WTC11 (cell line): ENCODE data around the gene IGFALS. TPM values are rescaled to one million over a fixed set of nuclear protein-coding genes. Genes with fewer than 3 reads are reported as not detected.

Source experiments
- ATAC-seq: fragments of 200-7000 bp; cut with Tn5 transposase; 2 replicates; pipeline ENCODE4 v1.10.0; 2021; ENCODE audit warnings: mild to moderate bottlenecking, moderate library complexity
- CTCF ChIA-PET: fragments of 300-600 bp; sonication (Branson Sonifier 250); formaldehyde crosslinking; loops from one replicate; lab custom pipeline; 2021; ENCODE audit warnings: antibody characterized with exemption; lab: Charles Lee
- POLR2A ChIA-PET: fragments of 350-600 bp; sonication (Branson Sonifier 250); formaldehyde crosslinking; loops from one replicate; lab custom pipeline; 2021; ENCODE audit warnings: antibody characterized with exemption; lab: Charles Lee
- DNase-seq: peaks from one replicate; pipeline ENCODE4 v3.0.0; 2021; ENCODE audit warnings: low spot score
- H3K27ac Mint-ChIP-seq: 2 replicates; pipeline ENCODE4 v1.8.0; 2021; ENCODE audit warnings: mixed read lengths
- H3K27me3 Mint-ChIP-seq: 2 replicates; pipeline ENCODE4 v1.8.0; 2021; ENCODE audit warnings: low read depth, mild to moderate bottlenecking, moderate library complexity, mixed read lengths
- H3K36me3 Mint-ChIP-seq: 2 replicates; pipeline ENCODE4 v1.8.0; 2021; ENCODE audit warnings: mixed read lengths
- H3K4me1 Mint-ChIP-seq: 2 replicates; pipeline ENCODE4 v1.8.0; 2022; ENCODE audit warnings: mixed read lengths
- H3K4me3 Mint-ChIP-seq: 2 replicates; pipeline ENCODE4 v1.8.0; 2021; ENCODE audit warnings: mild to moderate bottlenecking, moderate library complexity, mixed read lengths
- H3K9me3 Mint-ChIP-seq: 2 replicates; pipeline ENCODE4 v1.8.0; 2021; ENCODE audit warnings: mixed read lengths
- CREM ChIP-seq: sonication (generic); formaldehyde crosslinking; IDR thresholded peaks from 2 replicates; pipeline ENCODE4 v1.8.1; 2022; ENCODE audit warnings: mild to moderate bottlenecking, missing genetic modification reagents, moderate library complexity
- E2F1 ChIP-seq: sonication (generic); formaldehyde crosslinking; IDR thresholded peaks from 2 replicates; pipeline ENCODE4 v1.8.0; 2022; ENCODE audit warnings: mild to moderate bottlenecking, missing genetic modification reagents
- ERG ChIP-seq: fragments of 250-450 bp; sonication (Bioruptor Pico); IDR thresholded peaks from 2 replicates; pipeline ENCODE4 v1.8.0; 2021; ENCODE audit warnings: mild to moderate bottlenecking
- FOXJ3 ChIP-seq: sonication (generic); formaldehyde crosslinking; IDR thresholded peaks from 2 replicates; pipeline ENCODE4 v1.9.0; 2021; ENCODE audit warnings: missing genetic modification reagents, mild to moderate bottlenecking, borderline replicate concordance
- GRHL2 ChIP-seq: fragments of 250-450 bp; sonication (Bioruptor Pico); IDR thresholded peaks from 2 replicates; pipeline ENCODE4 v1.8.0; 2022; ENCODE audit warnings: mild to moderate bottlenecking, moderate library complexity; ENCODE audit not compliant: insufficient replicate concordance, severe bottlenecking
- HMGA2 ChIP-seq: fragments of 250-450 bp; sonication (Bioruptor Pico); IDR thresholded peaks from 2 replicates; pipeline ENCODE4 v1.4.0; 2021; ENCODE audit warnings: mild to moderate bottlenecking, moderate library complexity
- KAT7 ChIP-seq: sonication (generic); formaldehyde crosslinking; IDR thresholded peaks from 2 replicates; pipeline ENCODE4 v1.8.1; 2023; ENCODE audit warnings: missing genetic modification reagents, mild to moderate bottlenecking, borderline replicate concordance
- NFE2L1 ChIP-seq: sonication (generic); formaldehyde crosslinking; IDR thresholded peaks from 2 replicates; pipeline ENCODE4 v1.8.1; 2023; ENCODE audit warnings: missing genetic modification reagents
- NR2C2 ChIP-seq: sonication (generic); formaldehyde crosslinking; IDR thresholded peaks from 2 replicates; pipeline ENCODE4 v1.8.0; 2022; ENCODE audit warnings: mild to moderate bottlenecking, missing genetic modification reagents
- NR3C1 ChIP-seq: sonication (generic); formaldehyde crosslinking; conservative IDR thresholded peaks from 2 replicates; pipeline ENCODE4 v1.8.1; 2023; ENCODE audit warnings: low read depth, mild to moderate bottlenecking, missing genetic modification reagents
- RELA ChIP-seq: sonication (generic); formaldehyde crosslinking; IDR thresholded peaks from 2 replicates; pipeline ENCODE4 v1.8.1; 2022; ENCODE audit warnings: missing genetic modification reagents, mild to moderate bottlenecking, borderline replicate concordance
- SOX15 ChIP-seq: fragments of 250-450 bp; sonication (Bioruptor Pico); IDR thresholded peaks from 2 replicates; pipeline ENCODE4 v1.9.0; 2021; ENCODE audit warnings: mild to moderate bottlenecking
- SP1 ChIP-seq: sonication (generic); formaldehyde crosslinking; conservative IDR thresholded peaks from 2 replicates; pipeline ENCODE4 v1.8.1; 2022; ENCODE audit warnings: missing genetic modification reagents
- ZNF396 ChIP-seq: fragments of 250-450 bp; sonication (Bioruptor Pico); IDR thresholded peaks from 2 replicates; pipeline ENCODE4 v1.8.0; 2021; ENCODE audit warnings: mild to moderate bottlenecking, moderate library complexity, borderline replicate concordance
- ZNF416 ChIP-seq: fragments of 250-450 bp; sonication (Bioruptor Pico); IDR thresholded peaks from 2 replicates; pipeline ENCODE4 v1.9.0; 2021; ENCODE audit warnings: mild to moderate bottlenecking, inconsistent platforms
- ZNF423 ChIP-seq: fragments of 250-450 bp; sonication (Bioruptor Pico); IDR thresholded peaks from 2 replicates; pipeline ENCODE4 v2.1.2; 2022; ENCODE audit warnings: mild to moderate bottlenecking, moderate library complexity
- ZNF512 ChIP-seq: sonication (generic); formaldehyde crosslinking; IDR thresholded peaks from 2 replicates; pipeline ENCODE4 v1.8.1; 2022; ENCODE audit warnings: missing genetic modification reagents, borderline replicate concordance
- ZNF532 ChIP-seq: fragments of 250-450 bp; sonication (Bioruptor Pico); IDR thresholded peaks from 2 replicates; pipeline ENCODE4 v1.9.0; 2021; ENCODE audit warnings: mild to moderate bottlenecking, borderline replicate concordance
- ZNF671 ChIP-seq: fragments of 250-450 bp; sonication (Bioruptor Pico); IDR thresholded peaks from 2 replicates; pipeline ENCODE4 v1.8.0; 2021; ENCODE audit warnings: mild to moderate bottlenecking
- total RNA-seq: library from RNA; stranded (reverse); gene quantifications from 3 replicates; pipeline ENCODE4 v1.2.3, GENCODE V29; 2021
- TF ChIP-seq, protein P1 (sequence below): sonication (generic); formaldehyde crosslinking; IDR thresholded peaks from 2 replicates; pipeline ENCODE4 v1.8.1; 2022; ENCODE audit warnings: low read depth, missing genetic modification reagents, borderline replicate concordance
- TF ChIP-seq, protein P2 (sequence below): sonication (generic); formaldehyde crosslinking; conservative IDR thresholded peaks from 2 replicates; pipeline ENCODE4 v1.8.1; 2023; ENCODE audit warnings: mild to moderate bottlenecking, low read depth, missing genetic modification reagents, moderate library complexity
- TF ChIP-seq, protein P3 (sequence below): sonication (generic); formaldehyde crosslinking; IDR thresholded peaks from 2 replicates; pipeline ENCODE4 v1.8.1; 2022; ENCODE audit warnings: mild to moderate bottlenecking, moderate library complexity, missing genetic modification reagents

Gene IGFALS
- total RNA-seq, 1 experiment from 2014 or later, result not detected

DNA sequence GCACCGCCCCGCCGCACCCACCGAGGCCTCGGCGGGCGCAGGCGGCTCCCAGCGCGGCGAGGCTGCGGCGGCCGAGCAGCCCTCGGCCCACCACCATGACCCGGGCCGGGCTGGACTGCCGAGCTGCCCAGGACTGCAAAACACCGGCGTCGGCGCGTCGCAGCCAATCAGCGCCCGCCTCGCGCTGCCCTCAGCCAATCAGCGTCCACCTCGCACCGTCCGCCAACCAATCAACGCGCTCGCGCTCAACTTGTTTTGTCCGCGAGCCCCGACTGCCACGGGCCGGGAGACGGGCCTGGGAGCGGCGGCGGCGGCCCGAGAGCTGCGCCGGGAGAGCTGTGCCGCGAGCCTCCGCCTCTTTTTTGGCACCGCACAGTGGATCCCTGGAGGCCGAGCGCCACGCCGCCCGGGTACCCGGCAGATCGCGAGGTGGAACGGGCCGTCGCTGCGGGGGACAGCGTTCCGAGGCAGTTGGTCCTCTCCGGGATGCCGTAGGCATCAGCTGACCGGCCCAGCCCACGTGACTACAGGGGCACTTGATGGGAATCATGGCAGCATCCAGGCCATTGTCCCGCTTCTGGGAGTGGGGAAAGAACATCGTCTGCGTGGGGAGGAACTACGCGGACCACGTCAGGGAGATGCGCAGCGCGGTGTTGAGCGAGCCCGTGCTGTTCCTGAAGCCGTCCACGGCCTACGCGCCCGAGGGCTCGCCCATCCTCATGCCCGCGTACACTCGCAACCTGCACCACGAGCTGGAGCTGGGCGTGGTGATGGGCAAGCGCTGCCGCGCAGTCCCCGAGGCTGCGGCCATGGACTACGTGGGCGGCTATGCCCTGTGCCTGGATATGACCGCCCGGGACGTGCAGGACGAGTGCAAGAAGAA is 33.4 kb upstream of the IGFALS start, which contains the start of the genes FAHD1 and HAGH:
TSS of gene FAHD1 (plus strand) at position 516 of the 883 bp plus-strand sequence. CDS start at position 549, 33 bp downstream.
TSS of gene HAGH (minus strand) at position 135 of the 883 bp plus-strand sequence. CDS start at position 97, 38 bp downstream.
- Mint-ChIP-seq H3K4me3 (peak within 1 kb of the TSS; percentile 95), H3K27me3 (peaks cover 2% of the 10 kb centered on the region; the same call in 1 of the 2 replicates), H3K4me1 (peaks cover 19% of the 10 kb centered on the region), H3K27ac (peak within 1 kb of the TSS; percentile 91), H3K9me3 (no peaks in the 10 kb centered on the region), H3K36me3 (no peaks in the 10 kb centered on the region)
- peak; percentile 92 for DNase-seq
- peak; percentile 88 for ATAC-seq
- ChIA-PET POLR2A (interaction anchor here (0.6 to 1.1 kb wide), 4 partner anchors 33 to 138 kb away, joined by 3 to 4 read pairs (median 4); partner anchors contain the start of genes IGFALS, NUBP2, RPS2 and SPSB3), CTCF (interaction anchor here (0.5 to 1.6 kb wide), 4 partner anchors 14 to 114 kb away, joined by 3 to 6 read pairs (median 3); partner anchors contain the start of genes NUBP2 and SPSB3)
- TF ChIP-seq, protein P1, sequence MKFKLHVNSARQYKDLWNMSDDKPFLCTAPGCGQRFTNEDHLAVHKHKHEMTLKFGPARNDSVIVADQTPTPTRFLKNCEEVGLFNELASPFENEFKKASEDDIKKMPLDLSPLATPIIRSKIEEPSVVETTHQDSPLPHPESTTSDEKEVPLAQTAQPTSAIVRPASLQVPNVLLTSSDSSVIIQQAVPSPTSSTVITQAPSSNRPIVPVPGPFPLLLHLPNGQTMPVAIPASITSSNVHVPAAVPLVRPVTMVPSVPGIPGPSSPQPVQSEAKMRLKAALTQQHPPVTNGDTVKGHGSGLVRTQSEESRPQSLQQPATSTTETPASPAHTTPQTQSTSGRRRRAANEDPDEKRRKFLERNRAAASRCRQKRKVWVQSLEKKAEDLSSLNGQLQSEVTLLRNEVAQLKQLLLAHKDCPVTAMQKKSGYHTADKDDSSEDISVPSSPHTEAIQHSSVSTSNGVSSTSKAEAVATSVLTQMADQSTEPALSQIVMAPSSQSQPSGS (CRISPR knock-in tag), result no peak
- TF ChIP-seq ZNF396 (CRISPR knock-in tag) (no peak), ZNF532 (CRISPR knock-in tag) (no peak), E2F1 (CRISPR knock-in tag) (no peak), CREM (CRISPR knock-in tag) (peak; percentile 73; the same call in 1 of the 2 replicates), ZNF423 (CRISPR knock-in tag) (no peak), NR3C1 (CRISPR knock-in tag) (no peak), SOX15 (no peak), FOXJ3 (CRISPR knock-in tag) (no peak), GRHL2 (CRISPR knock-in tag) (no peak), ZNF671 (CRISPR knock-in tag) (no peak), KAT7 (CRISPR knock-in tag) (peak; percentile 85; the same call in 1 of the 2 replicates), ZNF416 (CRISPR knock-in tag) (0 out of 2 replicates have a peak, but pooled peaks have one; percentile 4), RELA (peak; percentile 94), ERG (CRISPR knock-in tag) (no peak), HMGA2 (CRISPR knock-in tag) (no peak), SP1 (CRISPR knock-in tag) (peak; percentile 56; the same call in 1 of the 2 replicates), NFE2L1 (CRISPR knock-in tag) (0 out of 2 replicates have a peak, but pooled peaks have one; percentile 73), NR2C2 (CRISPR knock-in tag) (no peak), ZNF512 (no peak)
- TF ChIP-seq, protein P2, sequence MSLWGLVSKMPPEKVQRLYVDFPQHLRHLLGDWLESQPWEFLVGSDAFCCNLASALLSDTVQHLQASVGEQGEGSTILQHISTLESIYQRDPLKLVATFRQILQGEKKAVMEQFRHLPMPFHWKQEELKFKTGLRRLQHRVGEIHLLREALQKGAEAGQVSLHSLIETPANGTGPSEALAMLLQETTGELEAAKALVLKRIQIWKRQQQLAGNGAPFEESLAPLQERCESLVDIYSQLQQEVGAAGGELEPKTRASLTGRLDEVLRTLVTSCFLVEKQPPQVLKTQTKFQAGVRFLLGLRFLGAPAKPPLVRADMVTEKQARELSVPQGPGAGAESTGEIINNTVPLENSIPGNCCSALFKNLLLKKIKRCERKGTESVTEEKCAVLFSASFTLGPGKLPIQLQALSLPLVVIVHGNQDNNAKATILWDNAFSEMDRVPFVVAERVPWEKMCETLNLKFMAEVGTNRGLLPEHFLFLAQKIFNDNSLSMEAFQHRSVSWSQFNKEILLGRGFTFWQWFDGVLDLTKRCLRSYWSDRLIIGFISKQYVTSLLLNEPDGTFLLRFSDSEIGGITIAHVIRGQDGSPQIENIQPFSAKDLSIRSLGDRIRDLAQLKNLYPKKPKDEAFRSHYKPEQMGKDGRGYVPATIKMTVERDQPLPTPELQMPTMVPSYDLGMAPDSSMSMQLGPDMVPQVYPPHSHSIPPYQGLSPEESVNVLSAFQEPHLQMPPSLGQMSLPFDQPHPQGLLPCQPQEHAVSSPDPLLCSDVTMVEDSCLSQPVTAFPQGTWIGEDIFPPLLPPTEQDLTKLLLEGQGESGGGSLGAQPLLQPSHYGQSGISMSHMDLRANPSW (CRISPR knock-in tag), result no peak
- TF ChIP-seq, protein P3, sequence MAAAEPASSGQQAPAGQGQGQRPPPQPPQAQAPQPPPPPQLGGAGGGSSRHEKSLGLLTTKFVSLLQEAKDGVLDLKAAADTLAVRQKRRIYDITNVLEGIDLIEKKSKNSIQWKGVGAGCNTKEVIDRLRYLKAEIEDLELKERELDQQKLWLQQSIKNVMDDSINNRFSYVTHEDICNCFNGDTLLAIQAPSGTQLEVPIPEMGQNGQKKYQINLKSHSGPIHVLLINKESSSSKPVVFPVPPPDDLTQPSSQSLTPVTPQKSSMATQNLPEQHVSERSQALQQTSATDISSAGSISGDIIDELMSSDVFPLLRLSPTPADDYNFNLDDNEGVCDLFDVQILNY (CRISPR knock-in tag), result peak; percentile 75; the same call in 1 of the 2 replicates
